PC-9 (cell line): ENCODE results near the gene SLC16A9. TPM values are rescaled to one million over a fixed set of nuclear protein-coding genes. Genes with fewer than 3 reads are reported as not detected.

Experiments
- BruUV-seq: library from RNA; stranded (reverse); fragments of 400-500 nt; replicated peaks from 2 replicates; lab custom pipeline; 2021; lab: Mats Ljungman, UMichigan
- CTCF ChIA-PET: fragments of 300-600 bp; sonication (Branson Sonifier 250); formaldehyde crosslinking; loops from one replicate; lab custom pipeline; 2022; ENCODE audit warnings: antibody characterized with exemption; lab: Charles Lee
- POLR2A ChIA-PET: fragments of 300-600 bp; sonication (Branson Sonifier 250); formaldehyde crosslinking; loops from one replicate; lab custom pipeline; 2022; ENCODE audit warnings: antibody characterized with exemption; ENCODE audit not compliant: unreplicated experiment; lab: Charles Lee
- DNase-seq, 2 experiments: peaks; one replicate each; pipeline versions ENCODE4 v3.0.0 to v3.0.0-alpha.2; 2015 to 2022; ENCODE audit warnings: mixed read lengths in 1 of 2
- H2AFZ ChIP-seq: fragments of 200-600 bp; sonication (generic); 2 replicates; pipeline ENCODE4 v1.8.1; 2017; ENCODE audit warnings: antibody characterized with exemption
- H3F3A ChIP-seq: fragments of 200-600 bp; sonication (generic); 2 replicates; pipeline ENCODE4 v1.8.1; 2017; ENCODE audit warnings: antibody characterized with exemption, mild to moderate bottlenecking, low read depth; ENCODE audit not compliant: insufficient read depth
- H3K27ac ChIP-seq: fragments of 200-600 bp; sonication (generic); 2 replicates; pipeline ENCODE4 v1.6.1; 2016; ENCODE audit warnings: mixed run types
- H3K27me3 ChIP-seq: fragments of 200-600 bp; sonication (generic); 2 replicates; pipeline ENCODE4 v1.6.1; 2016; ENCODE audit warnings: low read depth, mixed run types; ENCODE audit not compliant: insufficient read depth
- H3K36me3 ChIP-seq: fragments of 200-600 bp; sonication (generic); 2 replicates; pipeline ENCODE4 v1.6.1; 2016; ENCODE audit warnings: low read depth, mixed run types
- H3K4me1 ChIP-seq: fragments of 200-600 bp; sonication (generic); replicated peaks from 2 replicates; pipeline ENCODE4 v1.6.1; 2016; ENCODE audit warnings: mixed run types; ENCODE audit not compliant: insufficient read depth
- H3K4me2 ChIP-seq: fragments of 200-600 bp; sonication (generic); 2 replicates; pipeline ENCODE4 v1.6.1; 2017; ENCODE audit warnings: mixed run types
- H3K4me3 ChIP-seq: fragments of 200-600 bp; sonication (generic); 2 replicates; pipeline ENCODE4 v1.6.1; 2016; ENCODE audit warnings: mixed run types
- H3K79me2 ChIP-seq: fragments of 200-600 bp; sonication (generic); 2 replicates; pipeline ENCODE4 v1.6.1; 2017; ENCODE audit warnings: low read depth, mixed run types
- H3K9me2 ChIP-seq: fragments of 200-600 bp; sonication (generic); 2 replicates; pipeline ENCODE4 v1.8.1; 2017; ENCODE audit warnings: mild to moderate bottlenecking; ENCODE audit not compliant: insufficient read depth
- H3K9me3 ChIP-seq: fragments of 200-600 bp; sonication (generic); 2 replicates; pipeline ENCODE4 v1.8.1; 2016; ENCODE audit warnings: low read depth; ENCODE audit not compliant: insufficient read depth
- H4K20me1 ChIP-seq: fragments of 200-600 bp; sonication (generic); 2 replicates; pipeline ENCODE4 v1.8.1; 2017; ENCODE audit not compliant: insufficient read depth
- CTCF ChIP-seq: fragments of 200-600 bp; sonication (generic); conservative IDR thresholded peaks from 2 replicates; pipeline ENCODE4 v1.6.1; 2017; ENCODE audit warnings: mixed run types, antibody characterized with exemption, mild to moderate bottlenecking, moderate library complexity
- EZH2 ChIP-seq: fragments of 200-600 bp; sonication (generic); IDR thresholded peaks from 2 replicates; pipeline ENCODE4 v1.8.0; 2017; ENCODE audit warnings: antibody characterized with exemption, low read depth
- intact Hi-C: fragments of 100-400 bp; cut with micrococcal nuclease; formaldehyde crosslinking; loops from one replicate; pipeline ENCODE4 v1.10.0; 2022; ENCODE audit not compliant: unreplicated experiment
- total RNA-seq: library from RNA; stranded (reverse); gene quantifications from 2 replicates; pipeline ENCODE4 v1.2.3, GENCODE V29; 2021

SLC16A9 gene
- total RNA-seq, 1 experiment from 2014 or later = not detected

GRCh38 chr10:59607970-59608369 is 101.7 kb downstream of the SLC16A9 start:
- TF ChIP-seq EZH2 = no peak
- no peak for TF ChIP-seq CTCF
- no TSS peak for BruUV-seq
- CTCF ChIA-PET = no interaction called here

GRCh38 chr10:59606551-59606961 is 103.1 kb downstream of the SLC16A9 start:
- H3K4me2 ChIP-seq = no peak overlapping the region
- no peak overlapping the region for H3K4me3 ChIP-seq
- intact Hi-C loops = no loop called here
- H3K9me3 ChIP-seq = no peaks in the 10 kb centered on the region
- no peaks in the 10 kb centered on the region for H3F3A ChIP-seq
- H3K27me3 ChIP-seq = no peaks in the 10 kb centered on the region
- no peaks in the 10 kb centered on the region for H3K4me1 ChIP-seq
- H4K20me1 ChIP-seq = no peaks in the 10 kb centered on the region
- TF ChIP-seq EZH2 (no peak), CTCF (no peak)
- ChIA-PET CTCF (interaction anchor here (0.6 kb wide), 1 partner anchor 31 kb away, joined by 3 read pairs; no protein-coding TSS in a partner anchor), POLR2A (no interaction called here)
- H3K27ac ChIP-seq = no peak overlapping the region
- H3K36me3 ChIP-seq = no peaks in the 10 kb centered on the region
- no peaks in the 10 kb centered on the region for H3K79me2 ChIP-seq
- no peak for DNase-seq
- BruUV-seq = no TSS peak
- no peak overlapping the region for H2AFZ ChIP-seq
- H3K9me2 ChIP-seq = no peaks in the 10 kb centered on the region

More at GRCh38 chr10:59607970-59608369, 101.7 kb downstream of the SLC16A9 start:
- no peak overlapping the region for H2AFZ ChIP-seq
- no peaks in the 10 kb centered on the region for H4K20me1 ChIP-seq
- no peaks in the 10 kb centered on the region for H3K4me1 ChIP-seq
- H3K27ac ChIP-seq = no peak overlapping the region
- H3K9me3 ChIP-seq = no peaks in the 10 kb centered on the region
- DNase-seq = no peak
- intact Hi-C loops = no loop called here
- no peaks in the 10 kb centered on the region for H3K27me3 ChIP-seq
- H3K4me3 ChIP-seq = no peak overlapping the region
- POLR2A ChIA-PET = no interaction called here
- H3K79me2 ChIP-seq = no peaks in the 10 kb centered on the region
- no peaks in the 10 kb centered on the region for H3F3A ChIP-seq
- H3K36me3 ChIP-seq = no peaks in the 10 kb centered on the region
- H3K4me2 ChIP-seq = no peak overlapping the region
- H3K9me2 ChIP-seq = no peaks in the 10 kb centered on the region

- TF ChIP-seq CTCF (no peak), EZH2 (no peak)
- DNase-seq = no peak
- H3K79me2 ChIP-seq = no peaks in the 10 kb centered on the region
- H3K4me1 ChIP-seq = no peaks in the 10 kb centered on the region
- intact Hi-C loops = no loop called here
- H3K4me3 ChIP-seq = no peak overlapping the region
- H2AFZ ChIP-seq = no peak overlapping the region
- POLR2A ChIA-PET = no interaction called here
- CTCF ChIA-PET = no interaction called here
- no TSS peak for BruUV-seq
- H3F3A ChIP-seq = no peaks in the 10 kb centered on the region
- no peak overlapping the region for H3K4me2 ChIP-seq
- H3K27me3 ChIP-seq = no peaks in the 10 kb centered on the region
- H4K20me1 ChIP-seq = no peaks in the 10 kb centered on the region
- H3K9me3 ChIP-seq = no peaks in the 10 kb centered on the region
- H3K27ac ChIP-seq = no peak overlapping the region
- H3K36me3 ChIP-seq = no peaks in the 10 kb centered on the region
- no peaks in the 10 kb centered on the region for H3K9me2 ChIP-seq
Measured at GRCh38 chr10:59601985-59602384, 107.7 kb downstream of the SLC16A9 start.

Other genes with a start within 250 kb of the SLC16A9 start
- not detected in 2 replicates for gene MRLN, start 43.6 kb upstream of the SLC16A9 start, total RNA-seq
- 66.2 and 91.9 TPM in 2 replicates for gene CCDC6, start 196.7 kb upstream of the SLC16A9 start, total RNA-seq